Stimulated activated CD4-positive, alpha-beta T cell treated with anti-CD3 and anti-CD28 coated beads, Interleukin-1b, Interleukin-23, amount 100 ng/mL, for 1 hour (primary cell): ENCODE data around the gene ATAD3A.

ENCODE experiments used
- DNase-seq, 2 donors: peaks; one replicate each; pipeline ENCODE4 v3.0.0-alpha.2; 2020; ENCODE audit warnings: low read depth in 2 of 2

Gene ATAD3A

GRCh38 chr1:1539310-1540089, 27.5 kb downstream of the ATAD3A start:
- DNase-seq: no peak

GRCh38 chr1:1540090-1540817, 28.3 kb downstream of the ATAD3A start, which contains the start of gene TMEM240:
TMEM240 (minus strand) TSS chr1:1540624; CDS start chr1:1540346, 278 bp downstream.
- peak; percentile 6 to 11 for DNase-seq

- DNase-seq: no peak
These were observed 29.1 kb downstream of the ATAD3A start for GRCh38 chr1:1540818-1541628.

- no peak for DNase-seq
These were observed 30.2 kb downstream of the ATAD3A start for GRCh38 chr1:1541956-1542765.

GRCh38 chr1:1542766-1543705, 31.1 kb downstream of the ATAD3A start:
- no peak for DNase-seq

GRCh38 chr1:1543706-1544099, 31.7 kb downstream of the ATAD3A start:
- DNase-seq: no peak

- no peak for DNase-seq
These were observed 32.6 kb downstream of the ATAD3A start for GRCh38 chr1:1544544-1544943.

GRCh38 chr1:1545946-1546737, 34.2 kb downstream of the ATAD3A start:
- no peak for DNase-seq

- DNase-seq: no peak
These were observed 35.0 kb downstream of the ATAD3A start for GRCh38 chr1:1547011-1547410.

- DNase-seq: no peak
These were observed 35.5 kb downstream of the ATAD3A start for GRCh38 chr1:1547476-1547875.

GRCh38 chr1:1548591-1548990, 36.6 kb downstream of the ATAD3A start:
- DNase-seq: no peak

- no peak for DNase-seq
These were observed 38.1 kb downstream of the ATAD3A start for GRCh38 chr1:1550087-1550486.

GRCh38 chr1:1550591-1551432, 38.9 kb downstream of the ATAD3A start:
- DNase-seq: no peak

- DNase-seq: no peak
These were observed 39.7 kb downstream of the ATAD3A start for GRCh38 chr1:1551524-1552262.

- no peak for DNase-seq
These were observed 40.3 kb downstream of the ATAD3A start for GRCh38 chr1:1552263-1552639.

GRCh38 chr1:1553821-1554494, 42.0 kb downstream of the ATAD3A start:
- no peak for DNase-seq

GRCh38 chr1:1554550-1554925, 42.6 kb downstream of the ATAD3A start:
- DNase-seq: no peak
